HG03196 (cell line): Measurements from ENCODE around the gene DHX38.

ENCODE experiments used
- ATAC-seq: cut with Tn5 transposase; IDR thresholded peaks from one replicate; pipeline ENCODE4 v1.9.1; 2021; ENCODE audit not compliant: unreplicated experiment

DHX38 gene

DNA sequence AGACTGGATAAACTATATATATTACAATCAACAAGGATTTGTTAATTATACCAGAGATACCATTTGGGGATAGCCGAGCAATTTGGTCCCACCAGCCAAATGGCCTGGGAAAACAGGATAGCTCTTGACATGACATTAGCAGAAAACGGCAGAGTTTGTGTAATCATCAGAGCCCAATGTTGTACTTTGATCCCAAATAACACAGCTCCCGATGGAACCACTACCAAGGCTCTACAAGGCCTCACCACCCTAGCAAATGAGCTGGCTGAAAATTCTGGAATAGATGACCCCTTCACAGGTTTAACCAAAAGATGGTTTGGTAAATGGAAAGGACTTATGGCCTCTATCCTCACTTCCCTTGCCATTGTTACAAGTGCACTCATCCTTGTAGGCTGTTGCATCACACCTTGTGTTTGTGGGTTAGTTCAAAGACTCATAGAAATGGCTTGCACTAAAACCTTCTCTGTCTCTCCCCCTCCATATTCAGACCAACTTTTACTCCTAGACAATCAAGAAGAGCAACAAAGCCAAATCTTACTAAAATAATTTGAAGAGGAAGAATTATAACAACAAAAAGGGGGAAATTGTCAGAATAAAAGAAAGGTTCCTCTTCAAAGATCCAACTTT lies 9.8 kb upstream of the DHX38 start:
- no peak for ATAC-seq

DNA sequence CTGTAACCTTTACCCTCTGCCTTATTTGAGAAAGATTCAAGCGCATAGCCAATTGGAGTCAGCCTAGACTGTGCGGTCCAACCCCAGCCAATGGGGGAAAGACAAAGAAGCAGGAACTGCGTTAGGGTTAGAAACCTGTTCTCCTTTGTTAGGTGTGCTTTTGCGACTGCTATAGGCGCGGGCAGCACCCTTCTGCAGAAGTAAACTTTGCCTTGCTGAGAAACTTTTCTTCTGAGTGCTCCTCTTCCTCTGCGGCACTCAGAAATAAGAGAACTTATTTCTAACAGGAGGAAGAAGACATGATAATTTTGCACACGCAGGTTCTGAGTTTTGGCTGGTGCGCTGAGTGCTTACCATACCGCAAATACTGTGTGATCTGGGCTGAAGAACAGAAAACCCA lies 9.2 kb upstream of the DHX38 start:
- ATAC-seq: no peak

DNA sequence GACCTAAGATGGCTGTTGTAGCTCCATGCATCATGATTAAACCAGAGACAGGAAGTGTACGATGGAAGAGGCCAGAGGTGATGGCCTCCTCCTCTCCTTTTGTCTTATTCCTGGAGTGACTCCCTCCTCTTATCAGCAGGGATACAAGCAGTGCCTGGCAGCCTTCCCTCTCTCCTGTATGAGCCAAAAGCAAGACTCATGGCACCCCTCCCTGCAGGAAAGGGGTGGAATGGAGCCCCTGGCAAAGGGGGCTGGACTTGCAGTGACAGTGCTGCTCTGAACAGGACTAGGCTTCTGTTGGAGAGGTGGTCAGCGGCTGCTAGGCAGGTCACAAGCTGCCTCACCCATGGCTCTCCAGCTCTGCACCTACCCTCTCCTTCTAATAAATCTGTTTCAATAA lies 8.6 kb upstream of the DHX38 start:
- no peak for ATAC-seq

DNA sequence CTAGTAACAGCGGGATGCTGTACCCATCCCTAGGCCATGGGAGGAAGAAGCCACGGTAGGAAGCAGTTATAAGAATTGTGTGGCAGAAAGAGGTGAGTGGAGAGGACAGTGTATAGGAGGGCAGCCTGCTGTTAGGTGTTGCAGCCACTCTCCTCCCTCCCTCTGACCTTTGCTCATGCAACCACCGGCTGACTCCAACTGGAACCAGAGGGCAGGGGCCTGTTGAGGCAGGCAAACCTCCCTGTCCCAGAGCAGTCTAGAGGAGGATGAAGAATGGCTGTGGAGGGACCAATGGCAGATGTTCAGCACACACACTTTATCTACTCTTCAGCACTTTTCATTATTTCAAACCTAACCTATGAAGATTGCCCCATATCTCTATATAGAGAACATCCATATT lies 2.4 kb upstream of the DHX38 start:
- no peak for ATAC-seq

DNA sequence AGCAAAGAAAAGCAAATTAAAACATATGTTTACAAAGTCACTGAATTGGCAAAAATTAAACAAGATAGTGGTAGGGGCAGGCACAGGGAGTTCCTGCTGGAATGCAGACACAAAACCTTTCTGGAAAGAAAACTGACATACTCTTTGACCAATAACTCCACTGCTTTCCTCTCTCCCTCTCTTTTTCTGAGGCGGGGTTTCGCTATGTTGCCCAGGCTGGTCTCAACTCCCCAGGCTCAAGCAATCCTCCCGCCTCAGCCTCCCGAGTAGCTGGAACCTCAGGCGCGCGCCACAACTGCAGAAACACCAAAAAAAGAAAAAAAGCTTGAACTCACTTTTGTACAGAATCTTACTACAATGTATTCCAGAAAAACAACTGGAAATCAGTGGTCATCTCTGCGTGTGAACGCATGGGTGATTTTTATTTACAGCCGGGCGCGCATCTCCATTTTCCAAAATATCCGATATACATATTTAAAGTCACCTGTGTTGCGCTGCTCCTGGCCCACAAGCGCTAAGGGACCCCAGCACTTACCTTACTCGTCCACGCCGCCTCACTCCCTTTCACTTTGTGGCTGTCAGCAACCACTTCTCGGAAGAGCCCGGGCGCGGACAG lies 707 bp upstream of the DHX38 start:
- ATAC-seq: no peak

DNA sequence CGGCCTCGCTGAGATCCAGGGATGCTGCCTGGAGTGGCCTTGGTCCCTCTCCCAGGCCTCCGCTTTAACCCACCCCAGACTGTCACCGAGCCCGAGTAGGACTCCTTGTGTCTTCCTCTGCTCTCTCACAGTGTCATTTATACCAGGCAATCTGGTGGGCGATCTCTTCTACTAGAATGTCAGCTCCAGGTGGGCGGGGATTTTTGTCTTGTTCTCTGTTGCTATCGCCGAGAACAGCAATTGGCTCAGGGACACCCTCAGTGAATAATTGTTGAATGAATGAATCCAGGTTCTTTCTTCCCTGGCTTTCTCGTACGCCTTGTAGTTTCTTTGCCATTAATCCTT lies 591 bp downstream of the DHX38 start:
- no peak for ATAC-seq

DNA sequence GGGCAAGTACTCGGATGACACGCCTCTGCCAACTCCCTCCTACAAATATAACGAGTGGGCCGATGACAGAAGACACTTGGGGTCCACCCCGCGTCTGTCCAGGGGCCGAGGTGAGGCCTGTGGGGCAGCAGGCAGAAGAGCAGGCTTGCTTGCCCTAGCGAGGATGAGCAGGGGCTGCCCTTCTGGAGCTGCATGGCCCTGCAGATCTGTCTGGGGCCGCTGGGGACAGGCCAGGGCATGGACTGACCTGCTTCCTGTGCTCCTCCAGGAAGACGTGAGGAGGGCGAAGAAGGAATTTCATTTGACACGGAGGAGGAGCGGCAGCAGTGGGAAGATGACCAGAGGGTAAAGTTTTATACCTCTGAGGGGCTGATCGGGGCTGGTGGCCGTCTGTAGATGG lies 5.3 kb downstream of the DHX38 start:
- no peak for ATAC-seq

DNA sequence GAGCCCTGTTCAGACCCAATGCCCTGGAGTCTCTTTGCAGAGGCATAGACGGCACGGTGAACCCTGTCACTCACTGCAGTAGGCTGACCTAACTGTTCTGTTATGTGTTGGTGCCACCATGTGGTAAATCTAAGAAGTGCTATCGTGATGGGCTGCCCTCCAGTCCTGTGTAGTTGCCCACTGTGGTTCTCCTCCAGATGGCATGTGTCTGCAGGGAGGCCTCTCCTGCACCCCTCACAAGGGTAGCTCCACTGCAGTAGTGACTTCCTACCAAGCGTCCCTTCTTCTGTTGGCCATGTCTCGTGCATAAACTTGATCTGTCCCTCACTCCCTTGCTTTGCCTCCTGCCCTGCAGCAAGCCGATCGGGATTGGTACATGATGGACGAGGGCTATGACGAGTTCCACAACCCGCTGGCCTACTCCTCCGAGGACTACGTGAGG lies 5.8 kb downstream of the DHX38 start:
- ATAC-seq: peak; percentile 59

DNA sequence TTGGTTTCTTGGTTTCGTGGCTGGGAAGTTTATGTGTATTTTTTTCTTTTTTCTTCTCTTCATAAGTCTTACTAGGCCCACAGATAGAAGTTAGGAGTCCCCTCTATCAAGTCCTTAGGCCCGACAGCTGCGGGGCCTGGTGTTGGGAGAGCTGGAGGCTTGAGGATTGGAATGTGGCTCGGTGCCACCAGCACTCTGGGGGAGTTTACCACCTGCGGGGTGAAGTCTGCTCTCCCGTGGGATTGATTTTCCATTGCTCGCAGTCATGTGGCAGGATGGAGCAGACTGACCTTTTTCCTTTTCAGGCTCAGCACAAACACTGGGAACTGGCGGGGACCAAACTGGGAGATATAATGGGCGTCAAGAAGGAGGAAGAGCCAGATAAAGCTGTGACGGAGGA lies 7.5 kb downstream of the DHX38 start:
- no peak for ATAC-seq

DNA sequence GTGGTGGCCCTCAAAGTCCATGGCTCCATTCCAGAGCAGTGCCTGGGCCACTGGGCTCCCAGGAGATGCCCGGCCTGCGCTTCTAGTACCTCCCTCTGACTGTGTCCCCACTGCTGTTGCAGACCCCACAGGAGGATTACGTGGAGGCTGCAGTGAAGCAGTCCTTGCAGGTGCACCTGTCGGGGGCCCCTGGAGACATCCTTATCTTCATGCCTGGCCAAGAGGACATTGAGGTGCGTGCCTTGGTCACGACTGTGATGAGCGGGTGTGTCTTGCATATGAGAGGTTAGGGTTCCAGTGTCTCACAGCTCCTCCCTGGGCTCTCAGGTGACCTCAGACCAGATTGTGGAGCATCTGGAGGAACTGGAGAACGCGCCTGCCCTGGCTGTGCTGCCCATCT lies 11.3 kb downstream of the DHX38 start:
- no peak for ATAC-seq

DNA sequence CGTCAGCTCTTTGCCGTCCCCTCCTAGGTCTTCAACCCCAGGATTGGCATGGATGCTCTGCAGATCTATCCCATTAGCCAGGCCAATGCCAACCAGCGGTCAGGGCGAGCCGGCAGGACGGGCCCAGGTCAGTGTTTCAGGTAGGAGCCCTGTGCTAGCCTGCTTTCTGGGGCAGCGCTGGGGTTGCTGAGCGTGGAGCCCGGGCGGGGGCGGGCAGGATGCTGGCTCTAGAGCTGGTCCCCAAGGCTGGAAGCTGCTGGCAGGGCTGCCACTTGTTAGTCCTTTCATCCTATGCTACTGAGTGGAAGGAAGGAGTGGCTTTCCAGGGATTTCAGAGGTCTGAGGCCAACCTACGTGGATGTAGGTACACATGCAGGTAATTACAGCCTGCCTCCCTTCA lies 12.3 kb downstream of the DHX38 start:
- ATAC-seq: no peak

DNA sequence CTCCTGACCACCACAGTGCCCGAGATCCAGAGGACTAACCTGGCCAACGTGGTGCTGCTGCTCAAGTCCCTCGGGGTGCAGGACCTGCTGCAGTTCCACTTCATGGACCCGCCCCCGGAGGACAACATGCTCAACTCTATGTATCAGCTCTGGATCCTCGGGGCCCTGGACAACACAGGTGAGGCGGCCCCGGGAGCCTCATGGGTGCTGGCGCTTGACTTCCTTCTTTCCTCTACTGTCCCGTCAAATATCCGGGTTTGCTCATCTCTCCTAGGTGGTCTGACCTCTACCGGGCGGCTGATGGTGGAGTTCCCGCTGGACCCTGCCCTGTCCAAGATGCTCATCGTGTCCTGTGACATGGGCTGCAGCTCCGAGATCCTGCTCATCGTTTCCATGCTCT lies 13.7 kb downstream of the DHX38 start:
- no peak for ATAC-seq

DNA sequence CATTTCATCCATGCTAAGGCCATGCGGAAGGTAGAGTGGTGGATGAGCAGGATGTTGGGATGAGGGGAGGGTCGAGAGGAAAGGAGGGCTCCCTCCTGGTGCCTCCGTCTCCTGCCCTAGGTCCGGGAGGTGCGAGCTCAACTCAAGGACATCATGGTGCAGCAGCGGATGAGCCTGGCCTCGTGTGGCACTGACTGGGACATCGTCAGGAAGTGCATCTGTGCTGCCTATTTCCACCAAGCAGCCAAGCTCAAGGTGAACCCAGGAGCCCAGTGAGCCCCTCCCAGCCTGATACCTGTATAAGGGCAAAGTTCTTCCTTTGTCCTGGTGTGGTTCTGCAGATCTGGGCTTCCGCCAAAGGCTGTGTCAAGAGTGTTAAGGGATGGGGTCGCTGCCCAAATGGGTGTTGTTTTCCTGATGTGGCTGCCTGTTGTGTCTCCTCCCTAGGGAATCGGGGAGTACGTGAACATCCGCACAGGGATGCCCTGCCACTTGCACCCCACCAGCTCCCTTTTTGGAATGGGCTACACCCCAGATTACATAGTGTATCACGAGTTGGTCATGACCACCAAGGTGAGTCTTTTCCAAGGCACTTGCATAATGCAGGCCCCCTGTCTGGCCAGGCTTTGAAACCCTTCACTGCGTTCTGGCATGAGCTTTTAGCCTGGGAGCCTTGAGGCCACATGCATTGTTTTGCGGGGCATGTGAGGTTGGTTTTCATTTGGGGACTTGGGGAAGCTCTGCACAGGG lies 14.9 kb downstream of the DHX38 start:
- no peak for ATAC-seq

DNA sequence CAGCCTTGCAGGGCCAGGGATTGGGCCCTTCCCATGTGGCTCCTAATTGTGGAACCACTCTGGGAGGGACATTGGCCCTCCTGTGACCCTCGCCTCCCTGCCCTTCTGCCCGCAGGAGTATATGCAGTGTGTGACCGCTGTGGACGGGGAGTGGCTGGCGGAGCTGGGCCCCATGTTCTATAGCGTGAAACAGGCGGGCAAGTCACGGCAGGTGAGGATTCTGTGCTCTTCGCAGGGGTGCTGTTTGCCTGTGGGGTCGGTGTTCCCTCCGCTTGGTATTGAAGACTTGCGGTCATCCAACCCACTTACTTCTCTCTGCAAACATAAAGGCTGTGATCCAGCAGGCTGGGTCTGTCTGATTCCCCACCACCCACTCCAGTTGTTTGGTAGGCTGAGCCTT lies 15.7 kb downstream of the DHX38 start:
- ATAC-seq: no peak

DNA sequence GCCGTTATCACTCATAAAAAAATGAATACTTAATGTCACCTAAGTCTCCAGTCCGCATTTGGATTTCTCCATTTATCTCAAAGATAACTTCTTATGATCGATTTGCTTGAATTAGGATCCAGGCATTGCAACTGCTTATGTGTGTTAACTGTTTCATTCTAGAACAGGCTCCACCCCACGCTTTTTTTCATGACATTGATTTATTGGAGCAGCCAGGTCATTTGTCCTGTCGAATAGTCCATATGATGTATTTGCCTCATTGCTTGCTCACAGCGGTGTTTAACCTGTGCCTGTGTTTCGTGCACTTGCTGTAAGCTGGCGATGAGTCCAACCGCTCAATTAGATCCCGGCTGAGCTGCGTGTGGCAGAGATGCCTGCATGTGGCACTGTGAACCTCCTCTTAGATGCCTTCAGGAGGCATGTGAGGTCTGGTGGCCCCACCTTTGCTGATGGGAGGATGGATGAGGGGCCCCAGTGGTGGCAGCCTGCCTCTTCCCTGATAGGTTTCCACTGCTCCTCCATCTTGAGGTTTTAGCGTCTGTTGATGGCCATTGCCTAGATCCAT lies 16.4 kb downstream of the DHX38 start:
- no peak for ATAC-seq

DNA sequence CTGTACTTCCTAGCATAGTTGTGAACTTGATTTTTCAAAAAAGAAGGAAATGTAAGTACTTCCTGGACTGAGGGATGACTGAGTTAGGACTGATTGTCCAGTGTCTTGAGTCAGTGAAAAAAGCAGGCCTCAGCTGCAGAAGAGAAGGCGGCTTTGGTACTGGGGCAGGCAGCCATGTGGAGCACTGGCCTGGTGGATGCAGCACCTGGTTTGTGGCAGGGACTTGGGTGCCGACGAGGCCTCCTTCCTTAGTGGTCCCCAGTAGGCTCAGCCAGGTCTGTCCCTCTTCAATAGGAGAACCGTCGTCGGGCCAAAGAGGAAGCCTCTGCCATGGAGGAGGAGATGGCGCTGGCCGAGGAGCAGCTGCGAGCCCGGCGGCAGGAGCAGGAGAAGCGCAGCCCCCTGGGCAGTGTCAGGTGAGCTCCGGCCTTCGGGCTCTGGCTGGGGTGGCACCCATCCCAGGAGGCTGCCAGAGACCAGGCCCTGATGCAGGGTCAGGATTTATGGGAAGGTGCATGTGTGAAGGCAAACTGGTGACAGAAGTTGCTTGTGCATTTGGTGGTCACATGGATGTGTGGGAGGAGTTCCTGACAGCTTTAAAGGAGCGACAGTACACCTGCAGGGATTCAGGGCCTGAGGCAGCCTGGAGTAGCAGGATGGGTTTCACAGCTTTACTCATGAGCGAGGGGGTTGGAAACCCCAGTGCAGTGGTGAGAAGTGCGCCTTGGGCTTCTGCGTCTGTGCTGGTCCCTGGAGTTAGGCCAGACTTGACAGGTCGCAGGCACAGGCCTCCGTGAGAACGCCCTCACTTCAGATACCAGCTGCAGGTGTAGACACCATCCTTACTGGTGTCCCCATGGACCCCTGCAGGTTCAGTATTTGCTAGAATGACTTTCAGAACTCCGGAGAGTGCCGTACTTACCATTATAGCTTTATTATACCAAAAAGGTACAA lies 17.3 kb downstream of the DHX38 start:
- no peak for ATAC-seq

DNA sequence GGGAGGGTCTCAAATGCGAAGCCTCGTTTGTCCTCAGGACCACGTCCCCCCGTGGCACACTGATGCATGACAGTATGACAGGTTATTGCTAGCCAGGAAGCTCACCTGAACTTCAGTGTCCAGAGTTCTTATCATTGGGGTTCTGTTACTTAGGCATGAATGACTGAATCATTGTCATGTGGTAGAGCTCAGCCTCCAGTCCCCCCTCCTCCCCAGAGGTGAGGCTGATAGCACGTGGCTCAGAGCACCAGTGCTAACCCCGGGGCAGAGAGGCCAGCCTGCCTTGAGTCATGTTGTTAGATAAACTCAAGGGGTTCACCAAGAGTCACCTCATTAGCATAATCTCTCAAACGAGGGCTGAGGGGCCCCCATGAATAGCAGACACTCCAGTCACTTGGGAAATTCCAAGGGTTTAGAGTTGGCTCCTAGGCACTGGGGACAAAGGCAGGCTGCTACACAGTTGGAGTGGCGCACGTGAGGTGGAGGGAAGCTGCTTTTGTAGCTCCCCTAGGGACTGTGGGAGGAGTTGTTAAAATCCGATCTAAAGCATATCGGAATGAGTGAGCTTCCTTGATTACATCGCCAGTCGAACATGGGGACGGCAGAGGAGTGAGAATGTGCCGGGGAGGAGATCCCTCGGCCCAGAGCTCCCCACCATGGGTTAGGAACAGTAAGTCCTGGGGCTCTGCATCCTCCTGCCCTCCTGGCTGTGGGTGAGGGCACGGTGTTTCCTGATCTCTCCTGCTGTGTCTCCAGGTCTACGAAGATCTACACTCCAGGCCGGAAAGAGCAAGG lies 18.2 kb downstream of the DHX38 start:
- ATAC-seq: no peak

DNA sequence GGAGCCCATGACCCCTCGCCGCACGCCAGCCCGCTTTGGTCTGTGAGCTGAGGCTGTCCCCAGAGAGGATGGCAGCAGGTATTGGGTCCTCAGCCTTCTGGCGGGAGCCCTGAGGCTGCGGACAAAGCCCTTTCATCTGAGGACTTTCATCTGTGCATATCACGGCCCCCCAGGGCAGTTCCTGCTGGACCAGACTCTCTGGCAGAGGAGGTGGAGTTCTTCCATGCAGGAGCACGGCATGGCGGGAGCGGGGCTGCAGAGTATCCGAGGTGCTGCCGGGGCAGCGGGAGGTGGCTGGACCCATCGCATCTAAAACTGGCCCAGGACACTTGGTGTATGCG lies 18.8 kb downstream of the DHX38 start:
- no peak for ATAC-seq

DNA sequence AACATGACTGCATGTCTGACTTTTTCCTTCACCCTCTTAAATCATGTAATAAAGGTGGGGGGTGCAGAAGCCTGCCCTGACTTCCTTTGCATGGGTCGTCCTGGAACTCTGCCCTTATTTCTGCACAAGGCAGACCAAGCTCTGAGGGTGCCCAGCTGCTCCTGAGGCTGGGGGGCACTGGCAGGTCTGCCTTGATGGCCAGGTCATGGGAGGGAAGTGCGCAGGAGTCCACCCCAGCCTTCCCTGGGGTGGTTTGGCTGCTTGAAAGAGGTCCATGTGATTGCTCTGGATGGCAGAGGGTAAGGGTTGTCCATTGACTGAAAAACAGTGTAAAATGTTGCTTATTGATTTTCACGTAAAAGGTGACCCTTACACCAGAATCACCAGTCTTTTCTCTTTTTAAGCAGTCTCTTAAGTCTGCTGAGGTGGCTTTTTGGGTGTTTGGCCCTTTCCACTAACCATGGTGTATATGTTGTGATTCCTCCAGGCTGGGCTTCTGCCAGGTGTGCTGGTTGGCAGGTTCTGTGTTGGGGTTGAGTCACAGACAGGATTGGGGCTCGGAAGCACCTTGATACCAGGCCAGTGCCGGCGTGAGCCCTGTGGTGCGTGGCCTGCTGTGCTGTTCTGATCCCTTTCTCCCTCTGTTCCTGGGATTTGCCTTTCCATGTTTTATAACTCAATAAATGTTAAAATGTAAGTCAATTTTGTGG lies 19.4 kb downstream of the DHX38 start:
- ATAC-seq: no peak

DNA sequence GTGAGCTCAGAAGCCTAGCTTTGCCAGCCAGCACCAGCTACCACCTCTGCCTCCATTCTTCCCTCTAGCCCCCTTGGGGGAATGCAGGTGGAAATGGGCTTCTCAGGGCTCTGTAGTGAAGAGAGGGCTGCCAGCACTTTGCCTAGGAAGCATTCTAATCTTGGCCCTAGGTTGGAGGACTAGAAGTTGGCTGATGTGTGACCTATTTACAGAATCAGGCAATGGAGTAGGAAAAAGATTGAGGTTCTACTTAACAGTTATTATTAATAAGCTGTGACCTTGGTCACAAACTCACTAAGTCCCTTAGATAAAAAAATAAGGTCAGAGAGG lies 19.9 kb downstream of the DHX38 start:
- no peak for ATAC-seq
